GM12874 (cell line): Measurements from ENCODE around the gene FILIP1L.

ENCODE experiments used
- TF ChIP-seq, protein P1 (sequence below): IDR thresholded peaks from 2 replicates; pipeline ENCODE4 v1.5.1; 2011; ENCODE audit warnings: low read depth, mild to moderate bottlenecking, control low read depth, low read length, moderate library complexity; ENCODE audit not compliant: insufficient read depth

The FILIP1L gene

DNA sequence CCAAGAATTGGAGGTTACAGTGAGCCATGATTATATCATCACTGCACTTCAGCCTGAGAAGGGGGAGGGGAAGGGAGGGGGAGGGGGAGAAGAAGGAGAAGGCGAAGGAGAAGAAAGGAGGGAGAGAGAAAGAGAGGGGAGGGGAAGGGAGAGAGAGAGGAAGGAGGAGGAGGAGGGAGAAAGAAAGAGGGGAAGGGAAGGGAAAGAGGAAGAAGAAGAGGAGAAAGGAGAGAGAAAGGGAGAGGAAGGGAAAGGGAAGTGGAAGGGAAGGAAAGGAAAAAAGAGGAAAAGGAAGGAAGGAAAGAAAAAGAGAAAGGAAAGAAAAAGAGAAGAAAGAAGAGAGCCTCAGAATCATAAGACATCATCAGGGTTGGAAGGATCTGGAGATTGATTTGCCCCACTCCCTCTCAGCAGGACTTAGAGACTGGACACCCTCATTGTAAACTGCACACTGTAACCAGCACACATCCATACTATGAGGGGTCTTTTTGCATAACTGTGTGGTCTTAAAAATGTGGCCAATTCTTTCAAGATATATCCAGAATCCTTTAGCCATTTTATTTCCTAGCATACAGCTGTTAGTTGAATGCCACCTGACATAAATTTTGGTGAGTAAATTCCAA lies 165.7 kb downstream of the FILIP1L start:
- TF ChIP-seq, protein P1, sequence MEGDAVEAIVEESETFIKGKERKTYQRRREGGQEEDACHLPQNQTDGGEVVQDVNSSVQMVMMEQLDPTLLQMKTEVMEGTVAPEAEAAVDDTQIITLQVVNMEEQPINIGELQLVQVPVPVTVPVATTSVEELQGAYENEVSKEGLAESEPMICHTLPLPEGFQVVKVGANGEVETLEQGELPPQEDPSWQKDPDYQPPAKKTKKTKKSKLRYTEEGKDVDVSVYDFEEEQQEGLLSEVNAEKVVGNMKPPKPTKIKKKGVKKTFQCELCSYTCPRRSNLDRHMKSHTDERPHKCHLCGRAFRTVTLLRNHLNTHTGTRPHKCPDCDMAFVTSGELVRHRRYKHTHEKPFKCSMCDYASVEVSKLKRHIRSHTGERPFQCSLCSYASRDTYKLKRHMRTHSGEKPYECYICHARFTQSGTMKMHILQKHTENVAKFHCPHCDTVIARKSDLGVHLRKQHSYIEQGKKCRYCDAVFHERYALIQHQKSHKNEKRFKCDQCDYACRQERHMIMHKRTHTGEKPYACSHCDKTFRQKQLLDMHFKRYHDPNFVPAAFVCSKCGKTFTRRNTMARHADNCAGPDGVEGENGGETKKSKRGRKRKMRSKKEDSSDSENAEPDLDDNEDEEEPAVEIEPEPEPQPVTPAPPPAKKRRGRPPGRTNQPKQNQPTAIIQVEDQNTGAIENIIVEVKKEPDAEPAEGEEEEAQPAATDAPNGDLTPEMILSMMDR: no peak

DNA sequence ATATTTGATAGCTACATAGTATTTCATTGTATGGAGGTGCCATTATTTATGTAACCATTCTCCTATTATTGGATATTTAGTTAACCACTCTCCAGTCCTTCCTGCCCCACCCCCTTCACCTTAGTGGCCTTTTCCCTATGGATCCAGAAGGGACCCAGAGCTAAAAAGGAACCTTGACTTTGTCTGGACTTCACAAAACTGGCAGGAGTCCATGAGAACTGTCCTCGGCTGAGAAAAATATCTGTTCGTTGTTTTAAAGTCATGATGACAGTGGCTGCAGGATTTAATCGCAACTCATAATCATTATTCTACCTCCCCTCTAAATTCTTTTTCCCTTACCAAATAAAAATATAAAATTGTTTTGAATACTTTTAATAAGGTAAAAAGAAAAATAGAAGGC lies 166.9 kb downstream of the FILIP1L start:
- TF ChIP-seq, protein P1: no peak

DNA sequence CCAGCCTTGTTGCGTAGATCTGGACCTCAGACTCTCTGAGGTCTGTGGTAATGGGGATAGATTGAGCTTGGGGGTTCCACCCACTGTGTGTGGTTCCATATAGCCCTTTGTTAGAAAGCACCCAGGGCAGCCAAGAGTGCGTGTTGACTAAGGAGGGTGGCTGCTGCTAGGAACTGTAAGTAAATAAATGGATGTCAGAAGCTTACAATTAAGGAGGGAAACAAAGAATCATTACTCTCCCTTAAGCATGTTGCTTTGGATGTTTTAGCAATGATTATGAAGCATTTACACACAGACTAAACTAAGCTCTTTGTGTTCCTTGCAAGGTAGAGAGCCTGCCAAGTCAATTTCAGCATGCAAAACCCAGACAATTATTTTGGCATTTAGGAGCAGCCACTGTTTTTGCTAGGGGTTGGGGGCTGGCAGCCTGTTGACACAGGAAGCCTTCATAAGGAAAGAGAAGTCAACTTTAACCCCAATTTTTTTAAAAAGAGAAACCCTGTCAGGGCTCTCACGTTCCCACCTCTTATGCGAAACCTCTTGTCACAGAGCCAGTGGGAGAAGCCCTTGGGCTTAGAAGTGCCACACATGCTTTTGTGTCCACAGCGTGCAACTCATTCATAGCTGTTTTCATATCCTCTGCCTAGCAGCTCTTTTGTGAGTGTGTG lies 168.8 kb downstream of the FILIP1L start:
- TF ChIP-seq, protein P1: no peak

DNA sequence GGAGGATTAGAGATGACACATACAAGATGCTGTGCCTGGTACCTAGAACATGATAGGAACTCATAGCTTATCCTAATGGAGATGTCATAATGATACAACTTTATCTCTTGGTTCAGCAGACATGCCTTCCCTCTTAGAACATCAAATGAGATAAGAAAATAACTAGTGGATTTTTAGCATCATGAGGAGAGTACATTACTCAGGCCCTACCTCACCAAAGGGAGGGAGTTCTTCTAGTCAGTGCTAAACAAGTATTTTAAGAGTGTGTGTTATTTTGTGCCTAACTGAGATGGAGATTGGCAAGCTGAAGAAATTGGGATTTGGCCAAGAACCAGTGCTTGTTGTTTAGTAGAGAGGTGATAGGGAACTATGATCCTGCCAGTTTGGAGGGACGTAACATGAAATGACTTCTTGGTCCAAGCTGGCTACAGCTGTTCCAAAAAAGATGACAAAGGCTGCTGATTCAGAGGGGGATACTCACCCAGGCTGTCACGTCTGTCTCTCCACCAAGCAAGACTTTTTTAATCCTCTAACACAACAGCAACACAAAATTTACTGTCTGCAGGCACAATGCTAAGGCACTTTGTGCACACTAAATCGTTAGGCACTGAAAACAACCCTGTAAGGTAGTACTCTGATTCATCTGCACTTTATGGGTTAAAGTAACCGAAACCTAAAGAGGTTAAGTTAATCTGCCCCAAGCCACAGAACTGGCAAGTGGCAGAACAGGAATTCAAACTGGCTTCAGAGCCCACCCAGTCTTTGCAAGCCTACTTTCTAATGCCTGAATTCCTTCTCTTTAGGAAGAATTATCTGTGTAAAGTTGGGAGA lies 170.2 kb downstream of the FILIP1L start:
- TF ChIP-seq, protein P1: no peak

DNA sequence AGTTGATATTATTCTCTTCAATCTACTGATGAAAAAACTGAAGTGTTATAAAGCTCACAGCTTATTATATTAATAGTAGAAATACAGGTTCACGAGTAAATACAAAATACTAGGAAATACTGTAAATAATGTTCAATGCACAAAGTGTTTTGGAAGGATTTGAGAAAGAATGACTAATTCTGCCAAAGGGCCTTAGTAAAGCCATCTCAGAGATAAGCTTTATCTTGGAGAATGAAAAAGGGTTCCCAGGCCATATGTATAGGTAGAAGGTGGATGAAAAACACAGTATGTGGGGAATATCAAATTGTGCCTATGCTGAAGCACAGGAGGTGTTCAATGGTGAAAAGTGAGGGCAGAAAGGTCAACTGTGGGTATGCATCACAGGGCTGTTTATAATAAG lies 173.1 kb downstream of the FILIP1L start:
- TF ChIP-seq, protein P1: no peak

DNA sequence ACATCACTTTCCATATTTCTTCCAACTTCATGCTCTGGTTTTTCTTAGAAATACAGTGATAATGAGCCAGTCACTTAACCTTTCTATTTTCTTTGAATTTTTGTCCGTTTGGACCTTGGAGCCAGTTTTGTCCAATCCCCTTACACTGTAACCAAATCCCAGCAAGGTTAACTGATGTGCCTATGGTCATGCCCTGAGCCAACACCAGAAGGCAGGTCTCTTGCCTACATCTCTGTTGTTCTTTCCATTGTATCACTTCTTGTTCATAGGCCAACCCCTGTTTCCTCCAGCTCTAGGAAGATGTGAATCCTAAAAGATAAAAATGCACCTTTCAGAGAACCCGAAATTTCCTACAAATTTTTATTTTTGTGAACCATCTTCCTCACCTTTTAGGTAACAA lies 174.0 kb downstream of the FILIP1L start:
- TF ChIP-seq, protein P1: no peak

DNA sequence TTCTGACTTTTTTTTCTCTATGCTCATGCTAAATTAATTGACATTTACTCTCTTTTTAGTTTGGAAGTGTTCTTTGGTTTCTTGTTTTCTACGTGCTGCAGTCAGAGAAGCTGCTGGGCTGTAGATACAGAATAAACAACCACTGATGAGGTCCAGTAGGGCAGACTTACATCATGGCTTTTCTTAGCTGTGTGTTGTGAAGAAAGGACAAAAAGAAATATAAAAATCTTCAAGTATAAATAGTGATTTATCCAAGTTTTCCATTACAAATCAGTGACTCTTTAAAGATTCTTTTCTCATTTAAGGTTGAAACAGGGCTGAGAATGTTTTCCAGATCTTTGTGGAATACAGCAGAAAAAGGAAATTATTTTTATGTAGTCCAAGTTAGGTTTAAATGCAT lies 174.4 kb downstream of the FILIP1L start:
- TF ChIP-seq, protein P1: no peak
